ENCODE results near the gene SEC61G. TPM values are rescaled to one million over a fixed set of nuclear protein-coding genes. Genes with fewer than 3 reads are reported as not detected.

The SEC61G gene
- total and polyA plus RNA-seq, 10 of the 15 experiments (the other 5 are each of a cell fraction or from before 2014, with no cell fraction given) = 163 to 809 (median 346) TPM

- SMC1A ChIA-PET (ENCODE audit: uncharacterized antibody, unreplicated experiment) = no interaction called here
- in situ Hi-C loops (cut with MboI) (no loop called here), intact Hi-C loops (cut with micrococcal nuclease; ENCODE audit: unreplicated experiment) (no loop called here)
- Histone ChIP-seq H3K27me3 (replicated peaks in 1 of 2; ENCODE audit: control insufficient read depth in 2 of 2, insufficient read depth in 2 of 2, low read length in 1 of 2) (no peaks in the 10 kb centered on the region), H3K9me3 (replicated peaks; ENCODE audit: control insufficient read depth, insufficient read depth, low read length) (no peaks in the 10 kb centered on the region; the same call in 2 of the 3 replicates), H3K4me1 (ENCODE audit: control insufficient read depth, insufficient read depth, low read length) (no peaks in the 10 kb centered on the region), H3K4me3 (no peak overlapping the region), H3K4me2 (ENCODE audit: control insufficient read depth, insufficient read depth) (no peak overlapping the region), H3K9ac (ENCODE audit: control insufficient read depth, insufficient read depth, low read length) (no peak overlapping the region), H2AFZ (ENCODE audit: control insufficient read depth, low read depth, low read length) (no peak overlapping the region), H3K36me3 (ENCODE audit: control insufficient read depth in 2 of 2, insufficient read depth in 2 of 2, low read length in 1 of 2) (no peaks in the 10 kb centered on the region), H3K27ac (ENCODE audit: control insufficient read depth, insufficient read depth) (no peak overlapping the region), H3K79me2 (ENCODE audit: control insufficient read depth, insufficient read depth, low read length) (no peaks in the 10 kb centered on the region), H4K20me1 (ENCODE audit: control insufficient read depth, insufficient read depth) (no peaks in the 10 kb centered on the region)
- RAD21 ChIA-PET (ENCODE audit: unreplicated experiment) = no interaction called here
- no peak for DNase-seq (ENCODE audit: low read depth, low spot score)
- BruUV-seq (replicated peaks) = no TSS peak
- POLR2A ChIA-PET = no interaction called here
- ATAC-seq = no peak
- TF ChIP-seq TAF1 (IDR thresholded peaks at IDR 0.05; ENCODE audit: borderline replicate concordance, low read depth, low read length) (no peak), HDAC2 (IDR thresholded peaks at IDR 0.05) (no peak), STAT1 (conservative IDR thresholded peaks at IDR 0.05) (no peak), ATF3 (IDR thresholded peaks at IDR 0.05; ENCODE audit: borderline replicate concordance, extremely low read depth, low read depth, low read length) (no peak), RELA (IDR thresholded peaks at IDR 0.05; ENCODE audit: borderline replicate concordance, partially characterized antibody) (no peak)
- 3% methylated on average over 4 of the region's 4 CpGs for WGBS (ENCODE audit: insufficient coverage, insufficient replicate concordance, low lambda C conversion rate, missing lambda C conversion rate)
- no peak for FAIRE-seq
- CTCF ChIA-PET = no interaction called here
Observed at GRCh38 chr7:54719974-54720373, 39.0 kb downstream of the SEC61G start.

- no peaks in the 10 kb centered on the region for H3K36me3 ChIP-seq (ENCODE audit: control insufficient read depth in 2 of 2, insufficient read depth in 2 of 2, low read length in 1 of 2)
- no peak overlapping the region for H3K9ac ChIP-seq (ENCODE audit: control insufficient read depth, insufficient read depth, low read length)
- FAIRE-seq (no peak), ATAC-seq (no peak), DNase-seq (ENCODE audit: low read depth, low spot score) (no peak)
- no peaks in the 10 kb centered on the region for H3K4me1 ChIP-seq (ENCODE audit: control insufficient read depth, insufficient read depth, low read length)
- no peak overlapping the region for H3K4me2 ChIP-seq (ENCODE audit: control insufficient read depth, insufficient read depth)
- no TSS peak for BruUV-seq (replicated peaks)
- H3K79me2 ChIP-seq (ENCODE audit: control insufficient read depth, insufficient read depth, low read length) = no peaks in the 10 kb centered on the region
- no peak overlapping the region for H3K27ac ChIP-seq (ENCODE audit: control insufficient read depth, insufficient read depth)
- H3K9me3 ChIP-seq (replicated peaks; ENCODE audit: control insufficient read depth, insufficient read depth, low read length) = no peaks in the 10 kb centered on the region; the same call in 2 of the 3 replicates
- no peak overlapping the region for H2AFZ ChIP-seq (ENCODE audit: control insufficient read depth, low read depth, low read length)
- intact Hi-C loops (cut with micrococcal nuclease; ENCODE audit: unreplicated experiment) = no loop called here
- ChIA-PET POLR2A (no interaction called here), SMC1A (ENCODE audit: uncharacterized antibody, unreplicated experiment) (no interaction called here), CTCF (no interaction called here), RAD21 (ENCODE audit: unreplicated experiment) (no interaction called here)
- H4K20me1 ChIP-seq (ENCODE audit: control insufficient read depth, insufficient read depth) = no peaks in the 10 kb centered on the region
- in situ Hi-C loops (cut with MboI) = no loop called here
- H3K27me3 ChIP-seq (replicated peaks in 1 of 2; ENCODE audit: control insufficient read depth in 2 of 2, insufficient read depth in 2 of 2, low read length in 1 of 2) = no peaks in the 10 kb centered on the region
- H3K4me3 ChIP-seq = no peak overlapping the region
- TF ChIP-seq SREBF1 (IDR thresholded peaks at IDR 0.05; ENCODE audit: low read length) (no peak), ZNF592 (IDR thresholded peaks at IDR 0.05) (no peak), SRF (IDR thresholded peaks at IDR 0.05; ENCODE audit: low read depth in 2 of 2, low read length in 2 of 2) (no peak), CEBPZ (IDR thresholded peaks at IDR 0.05; ENCODE audit: low read depth, low read length) (no peak), NRF1 (conservative IDR thresholded peaks at IDR 0.05; ENCODE audit: low read depth, low read length) (no peak), BCL11A (IDR thresholded peaks at IDR 0.05; ENCODE audit: low read depth, low read length) (no peak), HDGF (IDR thresholded peaks at IDR 0.05) (no peak)
Observed at GRCh38 chr7:54719425-54719824, 39.6 kb downstream of the SEC61G start.
